H1 (cell line): ENCODE data around the gene SUMF1. TPM values are rescaled to one million over a fixed set of nuclear protein-coding genes. Genes with fewer than 3 reads are reported as not detected.

Experiments used
- ATF3 ChIP-seq: IDR thresholded peaks from 2 replicates; pipeline ENCODE4 v1.6.1; 2011; ENCODE audit warnings: low read depth, mild to moderate bottlenecking, low read length; ENCODE audit not compliant: insufficient read depth
- CTCF ChIP-seq, 3 experiments: IDR thresholded peaks; 1 replicate in 2 of 3; 2 replicates in 1 of 3; pipeline versions ENCODE4 v1.5.1 to v1.6.1; 2011; ENCODE audit warnings: low read length in 3 of 3, mild to moderate bottlenecking in 3 of 3, inconsistent platforms in 2 of 3, low read depth in 1 of 3, moderate library complexity in 1 of 3; ENCODE audit not compliant: insufficient read depth in 1 of 3; ENCODE audit errors: control extremely low read depth in 1 of 3
- FOSL1 ChIP-seq: IDR thresholded peaks from 2 replicates; pipeline ENCODE4 v1.6.1; 2011; ENCODE audit warnings: mild to moderate bottlenecking, low read depth, low read length, moderate library complexity; ENCODE audit not compliant: insufficient read depth
- HDAC2 ChIP-seq, 2 experiments: fragments of 300-600 bp in 1 of 2; sonication (generic) in 1 of 2; IDR thresholded peaks; 2 replicates each; pipeline ENCODE4 v1.6.1; 2011 to 2012; ENCODE audit warnings: low read depth in 2 of 2, low read length in 2 of 2, mild to moderate bottlenecking in 2 of 2, moderate library complexity in 2 of 2, borderline replicate concordance in 1 of 2, inconsistent platforms in 1 of 2
- RXRA ChIP-seq: IDR thresholded peaks from 2 replicates; pipeline ENCODE4 v1.6.1; 2011; ENCODE audit warnings: low read depth, mild to moderate bottlenecking, low read length, moderate library complexity; ENCODE audit not compliant: insufficient read depth
- polyA plus RNA-seq, 7 experiments: library from polyadenylated mRNA; depleted of rRNA in 3 of 7; stranded (reverse) in 5 of 7; unstranded in 2 of 7; fragments of >200 nt in 5 of 7; fragments of 200-250 nt in 2 of 7; gene quantifications; 1 replicate in 5 of 7; 2 replicates in 1 of 7; 4 replicates in 1 of 7; pipeline versions ENCODE4 v1.2.1 to v1.2.3, GENCODE V29; 2011 to 2013; ENCODE audit warnings: missing spikeins in 2 of 7, mixed read lengths in 2 of 7
- total RNA-seq: library from RNA; stranded (reverse); fragmentation: NEBNext Ultra II Directional; extraction: Animal tissue kit (Norgen Biotek cat#: 25700); gene quantifications from 2 replicates; pipeline ENCODE4 v1.2.1, GENCODE V29; 2021

SUMF1 gene
- total and polyA plus RNA-seq, 2 of the 8 experiments (the other 6 are each of a cell fraction or from before 2014, with no cell fraction given), result 12.5 to 15.0 TPM

- TF ChIP-seq ATF3, result no peak
- TF ChIP-seq FOSL1, result no peak
- no peak for TF ChIP-seq RXRA
- TF ChIP-seq HDAC2 (IDR thresholded peaks at IDR 0.05; ENCODE audit: borderline replicate concordance in 1 of 2, low read depth in 2 of 2, low read length in 2 of 2), result no peak
- no peak for TF ChIP-seq CTCF (IDR thresholded peaks at IDR 0.05; ENCODE audit: control extremely low read depth in 1 of 3, insufficient read depth in 1 of 3, low read depth in 1 of 3, low read length in 3 of 3)
Measured at GRCh38 chr3:4406746-4407568, 60.1 kb downstream of the SUMF1 start (continued).
